ENCODE data around the gene GIPC2. TPM values are rescaled to one million over a fixed set of nuclear protein-coding genes. Genes with fewer than 3 reads are reported as not detected.
"Not testable (repeated sequence)": the region's sequence is repeated elsewhere in the genome, so short reads cannot be mapped to it uniquely, and the experiment has no call there.

GIPC2 gene
- total and polyA plus RNA-seq, 8 donors: 6.3 to 22.1 (median 12.9) TPM

DNA sequence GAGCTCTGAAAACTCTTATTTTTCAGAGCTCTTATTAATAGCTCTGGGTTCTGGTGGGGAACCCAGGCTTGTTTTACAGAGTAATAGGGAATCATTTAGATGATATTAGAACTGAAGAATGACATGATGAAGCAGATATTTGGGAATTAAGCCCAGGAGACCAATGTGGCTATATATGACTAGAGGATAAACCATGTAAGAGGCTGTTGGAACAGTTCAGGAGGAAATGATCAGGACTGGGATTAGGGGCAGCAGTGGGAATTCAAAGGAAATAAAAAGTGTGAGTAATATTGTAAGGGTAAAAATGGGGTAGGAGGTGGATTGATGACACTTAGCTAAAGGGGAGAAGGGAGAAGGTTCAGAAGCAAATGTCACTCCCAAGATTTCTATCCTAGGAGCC lies 58.6 kb downstream of the GIPC2 start:
- Histone ChIP-seq H3K9me3 (no peaks in the 10 kb centered on the region), H3K4me1 (peaks cover 4 to 14% (median 5%) of the 10 kb centered on the region in 3 donors), H3K36me3 (no peaks in the 10 kb centered on the region), H3K4me3 (no peak overlapping the region), H3K27ac (no peak overlapping the region), H3K27me3 (no peaks in the 10 kb centered on the region)
- TF ChIP-seq, protein P1, sequence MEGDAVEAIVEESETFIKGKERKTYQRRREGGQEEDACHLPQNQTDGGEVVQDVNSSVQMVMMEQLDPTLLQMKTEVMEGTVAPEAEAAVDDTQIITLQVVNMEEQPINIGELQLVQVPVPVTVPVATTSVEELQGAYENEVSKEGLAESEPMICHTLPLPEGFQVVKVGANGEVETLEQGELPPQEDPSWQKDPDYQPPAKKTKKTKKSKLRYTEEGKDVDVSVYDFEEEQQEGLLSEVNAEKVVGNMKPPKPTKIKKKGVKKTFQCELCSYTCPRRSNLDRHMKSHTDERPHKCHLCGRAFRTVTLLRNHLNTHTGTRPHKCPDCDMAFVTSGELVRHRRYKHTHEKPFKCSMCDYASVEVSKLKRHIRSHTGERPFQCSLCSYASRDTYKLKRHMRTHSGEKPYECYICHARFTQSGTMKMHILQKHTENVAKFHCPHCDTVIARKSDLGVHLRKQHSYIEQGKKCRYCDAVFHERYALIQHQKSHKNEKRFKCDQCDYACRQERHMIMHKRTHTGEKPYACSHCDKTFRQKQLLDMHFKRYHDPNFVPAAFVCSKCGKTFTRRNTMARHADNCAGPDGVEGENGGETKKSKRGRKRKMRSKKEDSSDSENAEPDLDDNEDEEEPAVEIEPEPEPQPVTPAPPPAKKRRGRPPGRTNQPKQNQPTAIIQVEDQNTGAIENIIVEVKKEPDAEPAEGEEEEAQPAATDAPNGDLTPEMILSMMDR (IDR thresholded peaks at IDR 0.05): no peak
- intact Hi-C loops (cut with DNase I): no loop called here
- ATAC-seq: no peak
- FAIRE-seq: no peak
- no peak for DNase-seq

DNA sequence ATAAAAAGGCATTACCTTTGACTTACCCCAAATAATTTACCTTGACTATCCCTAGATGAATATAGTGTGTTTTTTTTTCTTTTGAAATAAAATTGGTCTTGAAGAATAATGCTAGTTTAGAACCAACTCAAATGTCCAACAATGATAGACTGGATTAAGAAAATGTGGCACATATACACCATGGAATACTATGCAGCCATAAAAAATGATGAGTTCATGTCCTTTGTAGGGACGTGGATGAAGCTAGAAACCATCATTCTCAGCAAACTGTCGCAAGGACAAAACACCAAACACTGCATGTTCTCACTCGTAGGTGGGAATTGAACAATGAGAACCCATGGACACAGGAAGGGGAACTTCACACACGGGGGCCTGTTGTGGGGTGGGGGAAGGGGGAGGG lies 63.9 kb downstream of the GIPC2 start:
- not testable (repeated sequence) for H3K9me3 ChIP-seq, H3K27me3 ChIP-seq, DNase-seq, H3K36me3 ChIP-seq, H3K4me3 ChIP-seq, ATAC-seq, FAIRE-seq, H3K27ac ChIP-seq, H3K4me1 ChIP-seq
- intact Hi-C loops (cut with DNase I): loop anchor here in 1 of 3 donors (5.0 to 10.0 kb wide), 3 partner anchors 45 to 285 kb away; partner anchors contain the start of gene FUBP1
- 94 to 95% methylated on average over 4 of the region's 4 CpGs for WGBS, 2 donors

DNA sequence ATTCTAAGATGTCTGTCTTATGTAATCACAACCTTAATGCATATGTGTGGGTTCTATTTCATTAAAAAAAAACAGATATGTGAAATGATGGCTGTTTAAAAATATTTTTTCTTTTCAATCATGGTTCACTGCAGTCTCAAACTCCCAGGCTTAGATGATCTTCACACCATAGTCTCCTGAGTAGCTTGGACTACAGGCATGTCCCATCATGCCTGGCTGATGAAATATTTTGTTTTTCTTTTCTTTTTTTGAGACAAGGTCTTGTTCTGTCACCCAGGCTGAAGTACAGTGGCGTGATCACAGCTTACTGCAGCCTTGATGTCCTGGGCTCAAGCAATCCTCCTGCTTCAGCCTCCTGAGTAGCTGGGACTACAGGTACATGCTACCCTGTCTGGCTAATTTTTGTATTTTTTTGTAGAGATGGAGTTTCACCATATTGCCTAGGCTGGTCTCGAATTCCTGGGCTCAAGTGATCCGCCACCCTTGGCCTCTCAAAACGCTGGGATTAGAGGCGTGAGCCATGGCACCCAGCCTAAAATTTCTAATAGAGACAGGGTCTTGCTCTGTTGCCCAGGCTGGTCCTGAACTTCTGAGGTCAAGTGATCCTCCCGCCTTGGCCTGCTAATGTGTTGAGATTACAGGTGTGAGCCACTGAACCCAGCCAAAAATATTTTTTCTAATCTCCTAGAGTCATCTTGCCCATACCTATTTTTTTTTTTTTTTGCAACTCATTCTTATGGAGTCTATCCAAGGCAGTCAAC lies 67.6 kb downstream of the GIPC2 start:
- FAIRE-seq: no peak
- Histone ChIP-seq H3K9me3 (no peaks in the 10 kb centered on the region), H3K27me3 (no peaks in the 10 kb centered on the region), H3K27ac (no peak overlapping the region), H3K36me3 (no peaks in the 10 kb centered on the region), H3K4me3 (no peak overlapping the region), H3K4me1 (no peaks in the 10 kb centered on the region)
- WGBS, 2 donors: 84 to 85% methylated on average over 6 of the region's 6 CpGs
- TF ChIP-seq, protein P1 (IDR thresholded peaks at IDR 0.05): no peak
- intact Hi-C loops (cut with DNase I): loop anchor here in 1 of 3 donors (5.0 to 10.0 kb wide), 3 partner anchors 49 to 289 kb away; partner anchors contain the start of gene FUBP1
- ATAC-seq: peak in 1 of 4 donors; percentile 9
- DNase-seq: no peak

DNA sequence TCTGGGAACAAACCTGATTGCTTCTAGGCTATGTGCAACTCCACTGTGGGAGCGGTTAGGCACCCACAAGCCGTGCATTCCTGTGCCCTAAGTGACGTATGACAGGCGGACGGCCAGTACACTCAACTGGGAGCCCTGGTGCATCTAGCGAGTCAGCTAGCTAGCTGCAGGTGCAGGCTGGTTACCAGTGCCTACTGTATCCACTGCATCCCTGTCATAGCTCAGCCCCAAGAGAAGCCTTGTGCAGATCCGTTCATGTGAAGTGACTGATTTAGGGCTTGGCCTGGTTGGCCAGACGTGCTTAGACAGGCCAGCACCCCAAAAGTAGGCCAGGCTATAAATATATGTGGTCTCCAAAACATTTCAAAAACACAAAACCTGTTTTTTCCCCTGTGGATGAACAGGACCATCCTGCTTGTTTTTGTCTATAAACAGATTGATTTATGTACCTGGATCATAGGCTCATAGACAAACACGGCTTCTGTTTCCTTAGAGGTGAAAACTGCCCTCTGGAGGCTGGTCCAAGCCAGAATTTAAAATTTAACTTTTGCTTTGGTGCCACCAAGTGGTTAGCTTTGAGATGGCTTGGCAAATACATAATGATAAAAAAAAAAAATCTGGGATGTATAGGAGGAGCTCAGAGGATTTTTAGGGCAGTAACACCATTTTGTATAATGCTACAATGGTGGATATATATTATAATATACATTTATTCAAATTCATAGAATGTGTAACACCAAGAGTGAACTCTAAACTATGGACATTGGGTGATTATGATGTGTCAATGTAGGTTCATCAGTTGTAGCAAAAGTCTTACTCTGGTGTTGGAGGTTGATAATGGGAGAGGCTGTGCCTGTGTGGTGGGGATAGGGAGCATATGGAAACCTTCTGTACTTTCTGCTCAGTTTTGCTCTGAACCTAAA lies 68.5 kb downstream of the GIPC2 start:
- intact Hi-C loops (cut with DNase I): loop anchor here in 1 of 3 donors (5.0 to 10.0 kb wide), 3 partner anchors 49 to 289 kb away; partner anchors contain the start of gene FUBP1
- Histone ChIP-seq H3K4me3 (no peak overlapping the region), H3K27ac (peak overlapping the region in 1 of 4 donors; percentile 9), H3K4me1 (no peaks in the 10 kb centered on the region), H3K9me3 (no peaks in the 10 kb centered on the region), H3K36me3 (no peaks in the 10 kb centered on the region), H3K27me3 (no peaks in the 10 kb centered on the region)
- ATAC-seq: peak; percentile 87 to 98 (median 96)
- FAIRE-seq: peak; percentile 86
- TF ChIP-seq, protein P1 (IDR thresholded peaks at IDR 0.05): peak in 3 of 4 donors; percentile 57 to 73 (median 59)
- DNase-seq: peak in 3 of 6 donors; percentile 48 to 75 (median 50)
- WGBS, 2 donors: 67 to 72% methylated on average over 9 of the region's 9 CpGs

DNA sequence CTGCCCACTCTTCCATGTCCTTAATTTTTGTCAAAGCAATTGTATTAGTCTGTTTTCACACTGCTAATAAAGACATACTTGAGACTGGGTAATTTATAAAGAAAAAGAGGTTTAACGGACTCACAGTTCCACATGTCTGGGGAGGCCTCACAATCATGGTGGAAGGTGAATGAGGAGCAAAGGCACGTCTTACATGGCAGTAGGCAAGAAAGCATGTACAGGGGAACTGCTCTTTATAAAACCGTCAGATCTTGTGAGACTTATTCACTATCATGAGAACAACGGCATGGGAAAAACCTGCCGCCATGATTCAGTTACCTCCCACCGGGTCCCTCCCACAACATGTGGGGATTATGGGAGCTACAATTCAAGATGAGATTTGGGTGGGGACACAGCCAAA lies 74.7 kb downstream of the GIPC2 start:
- H3K27me3 ChIP-seq; DNase-seq; H3K27ac ChIP-seq; H3K9me3 ChIP-seq; FAIRE-seq; intact Hi-C loops (cut with DNase I); H3K4me1 ChIP-seq; H3K36me3 ChIP-seq; H3K4me3 ChIP-seq; ATAC-seq: not testable (repeated sequence)
- WGBS, 2 donors: 94 to 98% methylated on average over 6 of the region's 6 CpGs

All from pancreas (tissue), 10 donors.